ENCODE measurements around the gene NDC1. TPM values are rescaled to one million over a fixed set of nuclear protein-coding genes. Genes with fewer than 3 reads are reported as not detected.

NDC1 gene
- total RNA-seq, 1 donor from 2014 or later: 28.4 TPM

DNA sequence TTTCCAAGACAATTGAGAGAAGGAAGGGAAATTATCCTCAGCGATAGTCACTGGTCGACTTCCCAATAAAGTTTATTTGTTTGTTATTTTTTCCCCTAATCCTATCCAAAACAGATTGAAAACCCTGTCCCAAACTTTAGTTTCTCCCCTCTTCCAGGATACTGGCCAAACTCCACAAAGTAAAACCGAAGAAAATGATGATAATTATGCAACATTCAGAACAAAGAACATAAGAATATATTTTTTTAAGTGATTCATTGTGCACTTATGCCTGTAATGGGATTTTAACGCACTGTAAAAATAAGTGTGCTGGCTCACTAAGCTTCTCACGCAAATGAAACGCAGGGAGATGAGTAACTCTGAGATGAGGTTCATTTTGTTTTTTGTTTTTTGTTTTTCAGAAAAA lies 105.2 kb downstream of the NDC1 start:
- intact Hi-C loops (cut with micrococcal nuclease): no loop called here

DNA sequence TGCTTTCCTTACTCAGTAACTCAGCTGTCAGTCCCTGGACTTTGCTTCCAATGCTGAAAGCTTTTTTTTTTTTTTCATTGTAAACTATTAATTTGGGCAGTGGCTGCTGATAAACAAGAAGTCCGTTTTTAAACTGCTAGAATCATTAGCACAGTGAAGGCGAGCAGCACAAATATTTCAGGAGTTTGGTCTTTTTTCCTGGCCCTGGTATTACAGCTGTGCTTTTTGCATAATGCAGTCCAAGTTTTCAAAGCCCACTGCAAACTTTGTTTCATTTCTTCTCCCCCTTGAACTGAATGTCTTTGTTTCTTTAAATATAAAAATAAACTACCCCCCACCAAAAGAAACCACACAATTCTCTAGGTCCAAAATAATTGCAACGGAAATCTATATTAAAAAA lies 105.7 kb downstream of the NDC1 start:
- intact Hi-C loops (cut with micrococcal nuclease): no loop called here

DNA sequence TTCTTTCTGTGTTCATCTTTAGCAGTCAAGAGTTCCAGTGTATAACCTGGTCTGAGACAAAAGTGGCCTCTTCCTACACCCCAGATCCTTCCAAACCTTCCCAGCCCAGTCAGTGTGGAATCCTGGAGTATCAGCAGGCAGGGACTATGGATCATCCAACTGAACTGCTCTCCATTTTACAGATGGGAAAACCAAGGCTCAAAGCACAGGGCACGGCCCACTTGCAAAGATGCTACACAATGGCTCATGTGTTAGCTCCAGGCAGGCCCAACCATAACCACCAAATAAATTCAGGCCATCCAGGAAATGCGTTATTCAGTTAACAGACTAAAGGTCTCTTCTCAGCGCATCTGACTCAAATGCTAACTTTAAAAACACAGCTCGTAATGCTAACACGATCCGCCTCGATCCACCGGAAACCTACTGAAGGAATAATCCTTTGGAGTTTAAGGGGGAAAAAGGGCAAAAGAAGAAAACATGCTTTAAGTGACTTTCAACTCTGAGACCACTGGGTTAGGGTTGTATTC lies 106.3 kb downstream of the NDC1 start:
- intact Hi-C loops (cut with micrococcal nuclease): no loop called here

DNA sequence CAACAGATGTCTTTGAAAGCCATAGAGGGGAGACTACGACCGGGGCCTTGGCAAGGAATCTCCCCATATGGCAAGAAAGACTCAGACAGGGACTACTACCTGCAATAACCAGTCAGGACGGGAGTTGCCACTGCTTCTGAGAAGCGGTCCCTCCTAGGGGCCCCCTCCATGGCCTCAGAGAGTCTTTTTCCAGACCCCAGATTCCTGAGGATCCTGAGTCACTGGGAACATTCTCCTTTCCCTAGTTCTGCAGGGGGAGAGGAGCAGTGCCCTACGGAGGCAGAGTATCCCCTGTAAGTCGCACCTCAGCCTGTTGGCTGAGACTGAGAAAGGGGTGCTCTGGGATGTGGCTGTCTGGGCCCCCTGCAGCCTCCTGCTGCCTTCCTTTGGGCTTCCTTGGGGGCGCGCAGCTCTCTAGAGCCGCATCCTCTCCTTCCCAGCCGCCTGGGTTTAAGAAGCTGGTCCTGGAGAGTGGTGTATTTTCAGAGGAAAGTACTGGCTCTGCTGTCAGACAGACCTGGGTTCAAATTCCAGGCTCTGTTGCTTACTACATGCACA lies 107.0 kb downstream of the NDC1 start:
- intact Hi-C loops (cut with micrococcal nuclease): no loop called here

DNA sequence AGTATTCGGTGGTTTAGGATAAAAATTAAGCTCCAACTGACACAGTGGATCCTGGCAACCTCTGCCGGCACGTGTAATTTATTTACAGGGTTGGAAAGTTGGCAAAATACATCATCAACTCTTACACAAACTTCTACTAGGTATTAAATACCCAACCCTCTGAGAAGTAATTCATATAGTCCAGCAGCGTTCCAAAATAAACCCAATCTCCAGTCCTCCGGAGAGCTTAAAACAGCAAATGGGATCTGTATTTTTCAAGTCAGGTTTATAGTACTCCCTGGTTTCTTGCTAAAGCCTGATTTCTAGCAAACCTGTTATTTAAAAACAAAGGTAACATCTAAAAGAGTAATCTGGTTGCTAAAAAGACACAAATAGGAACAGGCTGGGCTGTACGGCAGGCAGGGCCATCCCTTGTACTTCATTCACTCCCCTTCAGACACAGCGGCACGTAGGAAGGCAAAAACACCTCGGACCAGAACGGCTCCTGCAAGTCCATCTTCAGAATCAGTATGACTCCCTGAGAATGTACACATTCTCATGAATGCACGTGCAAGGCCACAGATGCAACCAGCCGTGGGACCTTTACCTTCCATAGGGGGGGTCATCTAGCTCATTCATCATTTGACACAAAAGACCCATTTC lies 107.8 kb downstream of the NDC1 start:
- intact Hi-C loops (cut with micrococcal nuclease): no loop called here

DNA sequence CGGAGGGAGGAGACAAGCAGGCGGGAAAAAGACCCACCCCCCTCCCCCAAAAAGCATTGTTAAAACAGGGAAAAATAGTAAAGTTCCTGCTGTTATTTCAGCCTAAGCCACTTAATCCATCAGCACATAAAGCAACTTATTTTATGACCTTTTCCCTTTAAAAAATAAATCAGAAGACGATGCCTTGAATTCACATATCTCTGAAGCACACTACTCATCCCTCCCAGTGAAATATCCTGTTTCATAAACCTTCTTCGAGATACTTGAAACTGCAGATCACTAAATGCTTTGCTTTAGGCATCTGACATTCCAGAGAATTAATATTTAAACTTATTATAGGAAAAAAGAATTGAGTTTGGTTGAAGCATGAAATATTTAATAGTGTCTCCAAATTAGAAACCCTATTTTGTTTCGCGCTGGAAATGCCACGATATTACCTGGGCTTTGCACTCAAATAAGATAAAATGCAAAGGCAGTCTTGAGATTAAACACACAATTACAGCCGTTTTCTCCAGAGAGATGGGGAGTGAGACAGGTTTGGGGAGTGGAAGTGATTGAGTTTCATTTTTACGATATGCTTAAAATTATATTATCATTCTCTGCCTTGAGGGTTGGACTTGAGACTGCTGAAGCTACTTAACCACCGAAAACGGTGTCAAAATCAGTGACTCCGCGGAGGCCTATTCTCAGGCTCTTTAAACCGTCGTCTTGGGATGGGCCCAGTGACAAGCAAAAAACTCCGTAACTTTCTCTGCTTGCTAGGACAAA lies 108.5 kb downstream of the NDC1 start:
- intact Hi-C loops (cut with micrococcal nuclease): no loop called here

DNA sequence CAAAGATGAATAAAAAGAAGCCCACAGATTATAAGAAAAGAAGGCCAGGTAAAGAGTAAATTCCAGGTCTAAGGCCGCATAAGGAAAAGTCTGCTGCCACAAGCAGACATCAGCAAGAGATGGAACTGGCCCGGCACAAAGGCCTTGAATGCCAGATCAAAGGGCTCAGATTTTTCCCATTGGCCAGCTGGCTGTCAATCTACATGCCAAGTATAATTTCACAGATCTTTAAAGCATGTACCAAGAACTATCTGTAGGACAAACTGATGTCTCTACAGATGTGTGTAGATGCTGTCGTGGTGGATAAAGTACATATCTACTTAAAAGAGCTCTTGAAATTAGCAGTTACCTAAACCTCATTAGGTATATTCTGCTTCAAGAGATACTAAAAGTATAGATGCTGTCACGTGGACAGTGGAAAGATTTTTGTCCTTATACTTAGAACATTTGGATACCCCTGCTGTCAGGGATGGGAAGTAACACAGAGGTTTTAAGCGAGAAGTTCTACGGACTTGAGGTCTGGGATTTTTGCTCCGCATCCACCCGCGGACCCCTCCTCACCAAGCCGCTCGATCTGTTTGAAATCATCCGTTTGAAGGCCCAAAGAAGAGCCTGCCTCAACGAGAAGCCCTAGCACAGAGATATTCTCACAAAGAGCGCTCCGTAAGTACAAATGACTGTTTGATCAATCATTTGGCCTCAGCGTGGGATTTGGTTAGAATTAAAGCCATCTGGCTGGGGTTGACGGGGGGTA lies 109.2 kb downstream of the NDC1 start:
- intact Hi-C loops (cut with micrococcal nuclease): no loop called here

DNA sequence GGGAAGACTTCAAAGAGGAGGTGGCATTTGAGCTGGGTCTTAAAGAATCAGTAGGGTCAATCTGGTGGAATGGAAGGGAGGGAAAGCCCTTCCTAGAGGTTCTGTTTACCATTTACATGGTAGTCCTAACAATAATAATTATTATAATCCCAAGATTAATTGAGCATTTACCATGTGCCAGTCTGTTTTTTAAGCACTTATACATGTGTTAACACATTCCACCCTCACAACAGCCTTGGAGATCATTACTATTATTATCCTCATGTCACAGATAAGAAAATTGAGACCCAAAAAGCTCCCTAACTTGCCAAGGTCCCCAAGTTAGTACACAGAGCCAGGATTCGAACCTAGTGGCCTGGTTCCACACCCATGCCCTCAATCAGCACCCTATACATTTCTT lies 109.9 kb downstream of the NDC1 start:
- intact Hi-C loops (cut with micrococcal nuclease): no loop called here

DNA sequence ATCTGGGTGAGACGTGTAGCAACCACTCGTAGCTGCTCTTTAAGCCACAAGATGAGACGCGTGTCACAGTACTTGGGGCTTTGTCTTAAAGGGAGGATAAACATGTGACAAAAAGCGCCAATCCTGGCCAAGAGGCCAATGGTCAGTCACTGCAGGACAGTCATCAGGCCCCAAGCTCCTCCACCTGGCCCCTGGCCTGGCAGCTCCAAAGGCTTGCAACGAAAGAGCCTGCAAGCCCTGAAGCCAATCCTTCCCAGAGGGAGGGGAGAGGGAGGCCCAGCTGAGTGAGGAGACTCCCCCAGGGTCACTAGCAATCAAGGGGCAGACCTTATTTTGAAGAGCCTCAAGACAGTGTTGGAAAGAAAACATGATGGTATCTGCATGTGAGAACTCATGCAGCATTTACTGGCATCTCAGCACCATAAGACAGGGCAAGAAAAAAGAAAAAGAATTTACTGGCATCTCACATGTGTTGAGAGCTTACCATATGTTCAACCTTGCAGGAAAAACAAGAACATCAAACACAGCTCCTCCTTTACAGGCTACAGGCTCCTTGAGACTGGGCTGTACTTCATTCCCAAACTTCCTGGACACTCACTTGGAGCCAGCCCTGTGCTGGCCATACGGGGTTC lies 110.5 kb downstream of the NDC1 start:
- intact Hi-C loops (cut with micrococcal nuclease): no loop called here

DNA sequence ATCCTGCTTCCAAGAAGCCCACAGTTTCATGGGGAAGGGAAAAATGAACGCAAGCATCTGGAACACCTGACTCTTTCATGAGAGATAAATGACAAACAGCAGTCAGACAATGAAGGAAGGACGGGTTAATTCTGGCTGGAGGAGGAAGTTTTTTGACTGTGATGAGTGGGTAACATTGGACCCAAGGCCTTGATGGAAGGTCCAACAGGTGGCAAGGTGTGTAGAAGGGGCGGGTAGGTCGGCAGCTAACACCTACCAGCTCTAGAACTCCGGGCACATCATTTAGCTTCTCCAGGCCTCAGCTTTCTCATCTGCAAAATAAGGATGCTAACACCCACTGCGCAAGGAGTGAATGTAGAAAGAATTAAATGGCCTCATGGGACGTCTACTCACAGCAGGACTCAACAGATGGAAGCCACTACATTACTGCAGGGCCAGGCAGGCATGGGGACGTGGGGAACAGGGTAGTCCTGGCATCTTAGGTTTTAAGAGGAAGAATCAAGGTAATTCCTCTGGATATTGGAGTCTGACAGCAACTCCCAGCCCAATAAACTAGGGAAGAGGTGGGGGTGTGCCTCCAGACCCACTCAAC lies 112.0 kb downstream of the NDC1 start:
- intact Hi-C loops (cut with micrococcal nuclease): no loop called here

DNA sequence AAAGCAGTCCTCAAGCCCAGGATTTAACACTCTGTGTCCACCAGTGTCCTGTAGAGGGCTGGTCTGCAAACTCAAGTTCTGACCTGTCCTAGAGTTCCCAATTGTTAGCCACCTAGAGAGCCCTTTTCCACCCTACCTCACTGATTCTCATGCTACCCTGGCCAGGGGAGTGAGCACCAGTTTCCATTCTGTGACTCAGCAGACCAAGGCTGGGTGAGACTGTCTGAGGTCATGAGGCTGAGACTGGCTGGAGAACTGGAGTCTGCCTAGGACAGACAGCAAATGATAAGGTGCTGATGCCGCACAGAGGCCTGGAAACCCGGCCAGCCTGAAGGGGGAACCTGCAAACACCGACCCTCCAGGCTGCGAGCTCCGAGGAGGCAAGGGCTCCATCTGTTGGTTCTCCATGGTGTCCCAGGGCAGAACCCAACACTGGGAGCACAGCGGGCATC lies 112.8 kb downstream of the NDC1 start:
- intact Hi-C loops (cut with micrococcal nuclease): no loop called here

DNA sequence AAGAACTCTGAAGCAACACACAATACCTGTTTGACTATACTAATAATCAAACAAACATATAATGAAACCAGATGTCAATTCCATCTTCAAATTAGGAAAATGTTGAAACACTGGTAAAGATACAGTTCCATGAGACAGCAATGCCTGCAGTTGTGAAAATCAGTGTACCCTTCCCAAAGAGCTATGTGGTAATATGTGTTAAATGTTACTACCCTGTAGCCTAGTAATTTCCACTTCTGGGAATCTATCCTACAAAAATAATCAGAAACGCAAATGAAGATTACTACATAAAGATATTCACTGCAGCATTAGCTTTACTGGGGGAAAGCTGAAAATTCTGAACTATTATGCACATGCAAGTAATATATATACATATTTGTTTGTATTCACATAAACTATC lies 116.1 kb downstream of the NDC1 start:
- intact Hi-C loops (cut with micrococcal nuclease): no loop called here

DNA sequence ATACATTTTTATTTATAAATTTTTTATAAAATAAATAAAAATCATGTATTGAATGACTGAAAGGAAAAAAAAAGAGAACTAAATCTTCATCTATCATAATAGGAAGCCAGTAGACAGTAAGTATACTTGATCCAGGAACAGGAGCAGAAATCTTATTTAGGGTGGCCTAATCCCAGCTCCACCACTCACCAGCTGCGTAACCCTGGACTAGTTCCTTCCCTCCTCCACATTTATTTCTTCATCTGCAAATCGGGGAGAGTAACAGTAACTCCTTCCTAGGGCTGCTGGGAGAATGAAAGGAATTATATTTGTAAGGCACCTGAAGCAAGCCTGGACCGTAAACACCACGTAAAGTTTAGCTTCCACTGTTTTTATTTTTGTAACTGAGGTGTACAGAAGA lies 117.0 kb downstream of the NDC1 start:
- intact Hi-C loops (cut with micrococcal nuclease): no loop called here

DNA sequence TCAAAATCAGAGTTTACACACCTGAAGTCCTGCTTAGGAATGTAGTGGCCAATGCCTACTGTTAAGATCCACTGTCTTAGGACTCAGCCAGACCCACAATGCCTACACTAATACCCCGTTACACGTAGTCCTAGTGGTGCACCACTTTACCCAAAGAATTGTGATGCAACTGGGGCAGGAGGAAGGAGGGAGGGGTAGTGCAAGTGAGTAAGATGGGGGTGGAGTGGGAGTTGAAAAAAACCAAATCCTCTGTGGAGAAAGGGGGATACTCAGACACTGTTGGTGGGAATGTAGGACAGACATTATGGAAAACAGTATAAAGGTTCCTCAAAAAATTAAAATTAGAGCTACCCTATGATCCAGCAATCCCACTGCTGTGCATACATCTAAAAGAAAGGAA lies 118.6 kb downstream of the NDC1 start:
- intact Hi-C loops (cut with micrococcal nuclease): no loop called here

DNA sequence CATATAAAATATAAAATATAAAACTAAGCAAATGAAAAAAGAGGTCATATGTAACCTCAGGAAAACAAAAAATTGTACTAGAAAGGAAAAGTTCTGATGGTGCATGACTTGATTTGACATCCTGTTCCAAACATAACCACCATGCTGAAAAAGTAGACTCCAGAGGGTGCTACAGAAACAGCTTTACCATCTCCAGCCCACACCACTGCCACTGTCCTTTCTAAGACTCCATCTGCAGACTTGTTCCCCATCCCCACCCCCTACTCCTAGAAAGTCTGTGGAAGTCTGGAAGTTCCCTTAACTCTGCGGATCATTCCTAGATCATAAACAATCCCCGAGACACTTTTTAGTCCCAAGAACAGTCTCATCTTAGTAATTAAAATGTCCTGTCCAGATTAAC lies 119.7 kb downstream of the NDC1 start:
- intact Hi-C loops (cut with micrococcal nuclease): no loop called here

DNA sequence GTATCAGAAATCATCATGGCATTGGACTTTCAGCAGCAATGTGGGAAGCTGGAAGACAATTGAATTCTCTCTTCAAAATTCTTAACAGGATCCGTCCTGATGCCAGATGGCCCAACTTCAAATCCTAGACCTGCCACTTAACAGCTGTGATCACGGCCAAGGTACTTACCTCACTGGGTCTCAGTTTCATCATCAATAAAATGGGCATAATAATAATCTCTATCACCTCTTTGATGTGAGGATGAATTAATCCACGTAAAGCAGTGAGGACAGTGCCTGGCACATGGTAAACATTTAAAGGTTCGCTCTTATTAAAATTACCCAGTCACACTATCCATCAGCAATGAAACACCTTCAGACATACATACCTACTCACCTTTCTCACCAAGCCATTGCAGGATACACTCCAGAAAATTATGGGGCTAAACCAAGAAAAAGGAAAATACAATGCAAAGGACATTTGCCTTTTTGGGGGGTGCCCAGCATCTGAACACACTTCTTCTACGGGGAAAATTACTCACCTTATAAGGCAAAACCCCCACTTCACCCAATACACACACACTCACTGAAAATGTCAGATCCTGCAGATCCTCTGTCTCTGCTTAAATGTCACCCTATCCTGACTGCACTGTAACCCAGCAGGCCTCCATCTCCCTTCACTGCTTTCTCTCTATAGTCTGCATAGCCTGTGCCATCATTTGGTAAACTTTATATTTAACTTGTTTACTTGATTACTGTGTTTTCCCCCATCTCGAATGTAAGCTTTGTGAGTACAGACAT lies 120.9 kb downstream of the NDC1 start:
- intact Hi-C loops (cut with micrococcal nuclease): no loop called here

DNA sequence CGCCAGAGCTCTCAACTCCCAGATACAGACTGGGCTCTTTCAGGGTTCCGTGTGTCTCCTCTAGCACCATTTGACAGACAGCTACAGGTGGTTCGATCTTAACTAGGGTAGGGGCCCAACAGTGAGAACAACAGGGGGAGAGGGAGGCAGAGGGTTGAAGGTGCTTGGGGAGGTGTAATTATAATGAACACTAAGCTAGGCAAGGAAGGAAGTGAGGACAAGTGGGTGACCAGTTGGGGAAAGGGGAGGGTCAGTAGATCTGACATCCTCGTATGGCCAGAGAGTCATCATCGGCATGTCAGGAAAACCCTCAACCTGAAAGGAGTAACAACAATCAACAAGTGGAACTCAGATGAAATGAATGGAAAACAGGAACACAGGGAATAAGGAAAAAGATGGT lies 121.9 kb downstream of the NDC1 start:
- intact Hi-C loops (cut with micrococcal nuclease): no loop called here

DNA sequence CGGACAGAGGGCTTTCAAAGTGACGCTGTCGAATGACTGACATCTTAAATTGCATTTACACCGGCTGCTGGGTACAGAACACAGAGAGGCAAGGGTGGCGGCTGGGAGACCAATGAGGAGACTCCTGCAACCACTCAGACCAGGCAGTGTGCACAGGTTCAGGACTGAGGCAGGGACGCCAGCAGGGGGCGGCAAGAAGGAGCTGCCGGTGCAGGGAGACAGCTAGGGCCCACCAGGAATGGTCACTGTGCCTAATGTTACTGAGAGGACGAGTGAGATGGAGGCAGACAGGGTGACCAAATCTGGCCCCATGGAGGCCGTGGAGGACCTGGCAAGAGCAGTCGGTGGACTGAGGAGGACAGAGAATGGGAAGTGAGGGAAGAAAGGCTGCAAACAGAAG lies 122.6 kb downstream of the NDC1 start:
- intact Hi-C loops (cut with micrococcal nuclease): no loop called here

Data from T-helper 2 cell treated with Interferon-gamma antibody and Interleukin-4, amounts not matched to agents 100 ng/mL and 5 ng/mL, for 36 hours (primary cell).